T-helper 2 cell treated with Interferon-gamma antibody and Interleukin-4, amounts not matched to agents 100 ng/mL and 5 ng/mL, for 36 hours (primary cell): Measurements from ENCODE around the gene DEFB128. TPM values are rescaled to one million over a fixed set of nuclear protein-coding genes. Genes with fewer than 3 reads are reported as not detected.

Experiments used
- intact Hi-C: fragments of 100-400 bp; cut with micrococcal nuclease; formaldehyde crosslinking; loops from one replicate; pipeline ENCODE4 v1.15.1; 2023
- total RNA-seq: library from RNA; stranded (reverse); gene quantifications from 2 replicates; pipeline ENCODE4 v1.2.3, GENCODE V29; 2022

Gene DEFB128
- total RNA-seq, 1 donor from 2014 or later, result not detected

DNA sequence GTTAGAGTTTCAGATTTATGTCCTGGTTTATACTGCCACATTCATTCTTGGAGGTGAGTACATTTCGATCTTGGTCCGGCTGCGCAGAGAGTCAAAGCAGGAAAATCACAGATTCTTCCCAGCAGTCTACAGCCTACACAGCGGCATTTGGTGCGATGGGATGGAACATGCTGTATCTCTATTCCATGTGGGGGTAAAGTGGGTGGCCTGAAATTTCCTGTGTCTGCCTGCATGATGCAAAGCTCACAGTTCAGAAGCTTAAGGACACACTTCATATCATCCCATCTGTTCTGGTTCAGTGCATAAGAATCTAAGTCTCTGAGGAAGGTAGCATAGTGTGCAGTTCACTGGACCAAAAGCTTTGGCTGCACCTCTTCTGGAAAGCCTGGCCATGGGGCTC, 32.4 kb downstream of the DEFB128 start, which contains the start of gene DEFB127:
DEFB127 (plus strand) TSS at position 301 of the 400 bp plus-strand sequence; CDS start at position 392, 91 bp downstream.
- intact Hi-C loops, result no loop called here

DNA sequence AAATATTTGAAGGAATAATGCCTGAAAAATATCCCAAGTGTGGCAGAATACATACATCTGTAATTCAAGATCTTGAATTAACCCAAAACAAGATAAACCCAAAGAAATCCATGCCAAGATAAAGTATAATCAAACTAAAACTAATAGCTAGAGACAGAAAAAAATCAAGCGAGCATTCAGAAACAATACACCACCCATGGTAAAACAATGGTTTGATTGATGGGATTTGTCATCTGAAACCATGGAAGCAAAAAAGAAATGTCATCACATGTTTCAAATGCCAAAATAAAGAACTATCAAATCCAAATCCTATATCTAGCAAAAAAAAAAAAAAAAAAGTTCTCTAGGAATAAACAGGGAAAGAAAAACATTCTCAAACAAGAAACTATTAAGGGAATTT, 37.4 kb downstream of the DEFB128 start:
- intact Hi-C loops, result no loop called here

DNA sequence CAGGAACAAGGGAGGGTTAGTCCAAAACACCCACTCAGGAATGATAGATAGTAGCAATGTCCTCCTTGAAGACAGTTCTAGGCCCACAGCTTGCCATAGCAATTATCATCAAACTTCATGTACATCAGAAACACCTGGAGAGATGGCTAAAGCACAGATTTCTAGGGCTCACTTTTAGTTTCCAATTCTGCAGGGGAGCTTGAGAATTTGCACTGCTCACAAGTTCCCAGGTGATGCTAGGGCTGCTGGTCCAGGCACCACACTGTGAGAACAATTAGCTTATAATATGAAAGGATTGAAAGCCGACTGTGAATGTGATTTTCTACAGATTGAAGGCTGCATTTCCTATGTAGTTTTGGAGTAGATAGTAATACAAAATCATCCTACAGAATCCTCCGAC, 43.6 kb downstream of the DEFB128 start:
- intact Hi-C loops, result no loop called here

DNA sequence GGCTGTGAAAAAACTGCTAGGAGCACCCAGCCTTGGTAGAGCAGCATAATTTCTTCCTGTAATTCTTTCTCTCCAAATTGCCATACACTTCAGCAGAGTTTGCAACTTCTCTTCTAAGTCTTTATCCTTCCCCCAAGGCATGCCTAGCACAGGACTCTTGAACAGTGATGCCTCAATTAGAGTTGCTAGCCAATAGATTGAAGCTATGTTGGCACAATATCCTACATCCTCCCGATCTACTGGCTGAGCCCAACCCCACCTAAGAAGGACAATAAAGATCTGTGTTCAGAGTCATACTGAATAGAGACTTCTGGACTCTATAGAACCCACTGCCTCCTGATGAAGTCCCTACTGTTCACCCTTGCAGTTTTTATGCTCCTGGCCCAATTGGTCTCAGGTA, 47.2 kb downstream of the DEFB128 start, which contains the start of gene DEFB126:
DEFB126 (plus strand) TSS at position 301 of the 400 bp plus-strand sequence; CDS start at position 340, 39 bp downstream.
- intact Hi-C loops, result no loop called here

Other genes with a start within 250 kb of the DEFB128 start
- gene DEFB125, start 102.0 kb downstream of the DEFB128 start, total RNA-seq, result not detected in 2 replicates
- not detected in 2 replicates for gene DEFB126, start 47.1 kb downstream of the DEFB128 start, total RNA-seq
- not detected in 2 replicates for gene DEFB127, start 32.3 kb downstream of the DEFB128 start, total RNA-seq
- not detected in 2 replicates for gene DEFB129, start 37.5 kb upstream of the DEFB128 start, total RNA-seq
- not detected in 2 replicates for gene DEFB132, start 68.0 kb upstream of the DEFB128 start, total RNA-seq
- gene C20orf96, start 101.0 kb upstream of the DEFB128 start, total RNA-seq, result 6.8 and 6.9 TPM in 2 replicates
- 25.8 and 26.6 TPM in 2 replicates for gene ZCCHC3, start 107.9 kb upstream of the DEFB128 start, total RNA-seq
- gene SOX12, start 135.8 kb upstream of the DEFB128 start, total RNA-seq, result 7.7 and 8.1 TPM in 2 replicates
- 4.0 and 5.2 TPM in 2 replicates for gene NRSN2, start 157.4 kb upstream of the DEFB128 start, total RNA-seq
- gene TRIB3, start 191.0 kb upstream of the DEFB128 start, total RNA-seq, result 26.4 and 28.4 TPM in 2 replicates
- gene RBCK1, start 218.6 kb upstream of the DEFB128 start, total RNA-seq, result 116 and 118 TPM in 2 replicates